HG03060 (cell line): Measurements from ENCODE around the gene GBX1.

Experiments
- ATAC-seq: cut with Tn5 transposase; IDR thresholded peaks from one replicate; pipeline ENCODE4 v1.9.1; 2021; ENCODE audit warnings: low read depth, moderate number of reproducible peaks; ENCODE audit not compliant: unreplicated experiment

The GBX1 gene

GRCh38 chr7:151141311-151141854, 26.1 kb downstream of the GBX1 start:
- ATAC-seq: no peak

- no peak for ATAC-seq
These were observed 26.7 kb downstream of the GBX1 start for GRCh38 chr7:151140826-151141225.

GRCh38 chr7:151139791-151140190, 27.7 kb downstream of the GBX1 start:
- no peak for ATAC-seq

GRCh38 chr7:151139071-151139790, 28.3 kb downstream of the GBX1 start:
- no peak for ATAC-seq

GRCh38 chr7:151138153-151138851, 29.2 kb downstream of the GBX1 start:
- ATAC-seq: no peak

GRCh38 chr7:151137791-151138152, 29.7 kb downstream of the GBX1 start:
- ATAC-seq: no peak

GRCh38 chr7:151137076-151137675, 30.3 kb downstream of the GBX1 start:
- no peak for ATAC-seq

GRCh38 chr7:151135866-151136843, 31.3 kb downstream of the GBX1 start:
- ATAC-seq: no peak

- no peak for ATAC-seq
These were observed 32.0 kb downstream of the GBX1 start for GRCh38 chr7:151135525-151135845.

- ATAC-seq: no peak
These were observed 32.6 kb downstream of the GBX1 start for GRCh38 chr7:151134743-151135524.

- ATAC-seq: no peak
These were observed 33.3 kb downstream of the GBX1 start for GRCh38 chr7:151133986-151134742.

GRCh38 chr7:151133266-151133985, 34.1 kb downstream of the GBX1 start:
- no peak for ATAC-seq

- ATAC-seq: no peak
These were observed 34.9 kb downstream of the GBX1 start for GRCh38 chr7:151132461-151133205.

- no peak for ATAC-seq
These were observed 35.8 kb downstream of the GBX1 start for GRCh38 chr7:151131592-151132293.

GRCh38 chr7:151131224-151131591, 36.3 kb downstream of the GBX1 start:
- no peak for ATAC-seq

- no peak for ATAC-seq
These were observed 36.7 kb downstream of the GBX1 start for GRCh38 chr7:151130741-151131157.

GRCh38 chr7:151129960-151130591, 37.4 kb downstream of the GBX1 start:
- no peak for ATAC-seq
